Peyer's patch (tissue), 4 donors: Measurements from ENCODE around the gene AFAP1L1.

Experiments used
- POLR2A ChIP-seq, 2 donors: fragments of 450-650 bp; IDR thresholded peaks; one replicate each; pipeline ENCODE4 v1.5.1; 2017; ENCODE audit warnings: antibody characterized with exemption in 2 of 2, mild to moderate bottlenecking in 2 of 2, moderate library complexity in 2 of 2
- TF ChIP-seq, protein P1 (sequence below), 6 experiments: fragments of 450-650 bp in 4 of 6; fragments of 200-600 bp in 2 of 6; sonication (generic) in 1 of 6; IDR thresholded peaks; one replicate each; pipeline ENCODE4 v1.5.1; 2017 to 2019; ENCODE audit warnings: antibody characterized with exemption in 6 of 6, mild to moderate bottlenecking in 3 of 6, moderate library complexity in 1 of 6

GRCh38 chr5:149273950-149274349 is 2.3 kb downstream of the AFAP1L1 start:
- TF ChIP-seq, protein P1, sequence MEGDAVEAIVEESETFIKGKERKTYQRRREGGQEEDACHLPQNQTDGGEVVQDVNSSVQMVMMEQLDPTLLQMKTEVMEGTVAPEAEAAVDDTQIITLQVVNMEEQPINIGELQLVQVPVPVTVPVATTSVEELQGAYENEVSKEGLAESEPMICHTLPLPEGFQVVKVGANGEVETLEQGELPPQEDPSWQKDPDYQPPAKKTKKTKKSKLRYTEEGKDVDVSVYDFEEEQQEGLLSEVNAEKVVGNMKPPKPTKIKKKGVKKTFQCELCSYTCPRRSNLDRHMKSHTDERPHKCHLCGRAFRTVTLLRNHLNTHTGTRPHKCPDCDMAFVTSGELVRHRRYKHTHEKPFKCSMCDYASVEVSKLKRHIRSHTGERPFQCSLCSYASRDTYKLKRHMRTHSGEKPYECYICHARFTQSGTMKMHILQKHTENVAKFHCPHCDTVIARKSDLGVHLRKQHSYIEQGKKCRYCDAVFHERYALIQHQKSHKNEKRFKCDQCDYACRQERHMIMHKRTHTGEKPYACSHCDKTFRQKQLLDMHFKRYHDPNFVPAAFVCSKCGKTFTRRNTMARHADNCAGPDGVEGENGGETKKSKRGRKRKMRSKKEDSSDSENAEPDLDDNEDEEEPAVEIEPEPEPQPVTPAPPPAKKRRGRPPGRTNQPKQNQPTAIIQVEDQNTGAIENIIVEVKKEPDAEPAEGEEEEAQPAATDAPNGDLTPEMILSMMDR (IDR thresholded peaks at IDR 0.05): no peak
- TF ChIP-seq POLR2A (IDR thresholded peaks at IDR 0.05): no peak
